GM21447 (cell line): ENCODE data around the gene SASS6.
"Not testable (repeated sequence)": the region's sequence is repeated elsewhere in the genome, so short reads cannot be mapped to it uniquely, and the experiment has no call there.

Experiments used
- ATAC-seq: cut with Tn5 transposase; IDR thresholded peaks from one replicate; pipeline ENCODE4 v1.9.1; 2021; ENCODE audit not compliant: unreplicated experiment

The SASS6 gene

GRCh38 chr1:100051401-100051800 lies 81.3 kb downstream of the SASS6 start:
- ATAC-seq = no peak

- no peak for ATAC-seq
Observed at GRCh38 chr1:100050139-100050538, 82.6 kb downstream of the SASS6 start.

- not testable (repeated sequence) for ATAC-seq
Observed at GRCh38 chr1:100047235-100047708, 85.5 kb downstream of the SASS6 start.

- no peak for ATAC-seq
Observed at GRCh38 chr1:100045206-100045605, 87.5 kb downstream of the SASS6 start.

- no peak for ATAC-seq
Observed at GRCh38 chr1:100039591-100039990, 93.1 kb downstream of the SASS6 start.

- ATAC-seq = peak; percentile 60
Observed at GRCh38 chr1:100038660-100039287, 94.0 kb downstream of the SASS6 start.

GRCh38 chr1:100037927-100038659 lies 94.6 kb downstream of the SASS6 start:
- ATAC-seq = peak; percentile 74

- no peak for ATAC-seq
Observed at GRCh38 chr1:100037656-100037926, 95.1 kb downstream of the SASS6 start.

- ATAC-seq = peak; percentile 3
Observed at GRCh38 chr1:100036718-100037655, 95.7 kb downstream of the SASS6 start.

GRCh38 chr1:100035214-100035613 lies 97.5 kb downstream of the SASS6 start:
- no peak for ATAC-seq

- no peak for ATAC-seq
Observed at GRCh38 chr1:100034470-100034869, 98.3 kb downstream of the SASS6 start.
